ENCODE measurements around the gene CRYBA1.
"Not testable (repeated sequence)": the region's sequence is repeated elsewhere in the genome, so short reads cannot be mapped to it uniquely, and the experiment has no call there.

CRYBA1 gene, protein sequence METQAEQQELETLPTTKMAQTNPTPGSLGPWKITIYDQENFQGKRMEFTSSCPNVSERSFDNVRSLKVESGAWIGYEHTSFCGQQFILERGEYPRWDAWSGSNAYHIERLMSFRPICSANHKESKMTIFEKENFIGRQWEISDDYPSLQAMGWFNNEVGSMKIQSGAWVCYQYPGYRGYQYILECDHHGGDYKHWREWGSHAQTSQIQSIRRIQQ

DNA sequence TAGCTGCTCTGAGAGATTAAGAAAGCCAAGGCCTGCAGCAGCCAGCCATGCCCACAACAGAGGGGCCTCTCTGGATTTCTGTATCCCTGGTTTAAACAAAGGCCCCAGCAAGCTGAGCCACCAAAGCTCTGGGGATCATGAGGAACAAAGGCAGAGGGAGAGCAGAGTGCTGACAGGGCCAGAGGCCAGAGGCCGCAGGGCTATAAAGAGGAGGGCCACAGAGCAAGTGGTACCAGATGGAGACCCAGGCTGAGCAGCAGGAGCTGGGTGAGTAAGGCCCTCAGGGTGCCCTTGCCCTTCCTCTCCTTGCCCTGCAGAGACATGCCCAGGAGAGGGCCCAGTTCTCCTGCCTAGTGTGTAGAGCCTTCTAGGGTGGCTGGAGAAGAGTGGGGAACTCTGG, at the start of gene CRYBA1:
TSS of gene CRYBA1 (plus strand) at position 232 of the 400 bp plus-strand sequence. CDS start at position 237, 5 bp downstream.
- no peak for DNase-seq

DNA sequence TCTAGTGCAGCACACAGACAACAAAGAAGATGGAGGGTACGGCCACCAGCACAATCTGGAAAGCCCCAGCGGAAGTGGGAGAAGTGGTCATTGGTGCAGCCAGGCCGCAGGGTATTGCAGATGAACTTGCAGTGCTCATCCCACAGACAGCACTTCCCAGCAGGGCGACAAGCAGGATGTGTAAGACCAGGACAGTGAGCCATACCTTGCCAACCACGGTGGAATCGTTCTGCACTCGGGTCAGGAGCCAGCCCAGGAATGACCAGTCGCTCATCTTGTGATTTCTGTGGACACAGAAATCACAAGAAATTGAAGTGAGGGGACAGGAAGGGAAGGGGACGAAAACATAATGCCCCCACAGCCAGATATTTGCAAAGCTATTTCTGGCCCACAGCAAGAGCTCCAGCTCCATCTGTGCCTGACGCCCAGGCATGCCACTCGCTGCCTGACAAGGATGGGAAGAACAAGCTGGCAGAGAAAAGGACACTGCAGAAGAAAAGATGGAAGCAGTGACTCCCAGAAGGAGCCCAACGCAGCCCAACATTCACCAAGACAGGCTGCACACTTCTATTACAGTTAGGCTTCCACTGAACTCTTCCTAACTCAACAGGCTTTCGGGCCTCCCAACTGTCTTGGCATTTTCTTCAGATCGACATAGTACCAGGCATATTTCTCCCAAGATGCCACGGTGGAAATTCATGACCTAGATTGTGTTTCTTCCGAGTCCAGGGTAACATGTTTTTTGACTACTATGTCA, 49.0 kb upstream of the CRYBA1 start:
- peak in 1 of 14 donors; percentile 89 for DNase-seq

DNA sequence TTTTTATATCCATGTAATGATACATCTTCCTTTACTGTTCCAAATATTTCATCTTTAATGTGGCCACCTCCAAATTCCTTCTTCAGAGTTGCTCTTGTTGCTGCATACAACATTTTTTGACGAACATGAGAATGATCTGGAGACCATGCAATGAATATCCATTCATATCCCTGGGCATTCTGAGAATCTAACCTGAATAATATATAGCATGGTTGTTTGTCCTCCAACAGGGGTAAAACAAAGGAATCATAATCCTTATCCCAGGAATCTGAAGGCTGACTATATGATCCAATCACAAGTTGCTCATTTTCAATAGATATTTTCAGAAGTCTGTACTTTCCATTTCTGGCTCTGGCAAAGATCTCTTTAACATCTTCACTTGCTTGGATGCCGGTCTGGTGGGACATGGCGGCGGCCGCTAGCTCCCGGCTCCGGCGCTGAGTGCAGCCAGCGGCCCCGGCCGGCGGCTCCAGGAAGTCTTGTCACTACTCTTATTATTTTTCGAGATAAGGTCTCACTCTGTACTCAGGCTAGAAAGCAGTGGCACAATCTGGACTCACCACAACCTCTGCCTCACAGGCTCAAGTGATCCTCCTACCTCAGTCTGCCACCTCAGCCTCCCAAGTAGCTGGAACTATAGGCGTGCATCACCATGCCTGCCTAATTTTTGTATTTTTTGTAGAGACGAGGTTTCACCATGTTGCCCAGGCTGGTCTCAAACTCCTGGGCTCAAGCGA, 42.4 kb upstream of the CRYBA1 start:
- not testable (repeated sequence) for DNase-seq

DNA sequence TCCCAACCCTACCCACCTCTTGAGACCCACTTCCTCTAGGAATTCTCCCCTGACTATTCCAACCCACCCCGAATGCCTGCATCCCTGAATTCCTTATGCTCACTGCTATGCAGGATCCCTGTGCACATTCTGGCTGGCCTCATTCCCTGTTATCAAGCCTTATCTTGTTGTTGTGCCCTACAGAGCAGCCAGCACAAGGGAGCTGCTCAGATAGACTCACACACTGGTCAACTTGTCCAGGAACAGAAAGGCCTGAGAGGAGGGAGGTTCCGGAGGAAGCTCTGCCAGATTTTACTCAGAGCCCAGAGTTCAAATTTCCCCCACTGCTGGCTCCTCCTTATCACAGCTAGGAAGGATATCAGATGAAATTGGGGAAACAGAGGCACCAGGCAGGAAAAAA, 41.6 kb upstream of the CRYBA1 start:
- DNase-seq: no peak

DNA sequence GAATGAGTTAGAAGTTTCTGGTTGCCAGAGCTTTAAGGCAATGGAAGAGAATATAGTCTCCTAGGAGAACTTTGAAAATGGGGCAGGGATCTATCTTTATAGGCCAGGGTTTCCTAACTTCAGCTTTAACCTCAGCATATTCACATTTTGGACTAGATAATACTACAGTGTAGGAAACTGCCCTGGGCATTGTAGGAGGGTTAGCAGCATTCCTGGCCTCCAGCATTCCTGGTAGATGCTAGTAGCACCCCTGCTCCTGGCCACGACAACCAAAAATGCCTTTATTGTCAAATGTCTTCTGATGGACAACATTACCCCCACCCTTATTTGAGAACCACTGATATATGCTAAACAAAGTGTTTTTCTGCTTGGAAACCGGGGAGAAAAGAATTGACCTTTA, 38.7 kb upstream of the CRYBA1 start:
- no peak for DNase-seq

DNA sequence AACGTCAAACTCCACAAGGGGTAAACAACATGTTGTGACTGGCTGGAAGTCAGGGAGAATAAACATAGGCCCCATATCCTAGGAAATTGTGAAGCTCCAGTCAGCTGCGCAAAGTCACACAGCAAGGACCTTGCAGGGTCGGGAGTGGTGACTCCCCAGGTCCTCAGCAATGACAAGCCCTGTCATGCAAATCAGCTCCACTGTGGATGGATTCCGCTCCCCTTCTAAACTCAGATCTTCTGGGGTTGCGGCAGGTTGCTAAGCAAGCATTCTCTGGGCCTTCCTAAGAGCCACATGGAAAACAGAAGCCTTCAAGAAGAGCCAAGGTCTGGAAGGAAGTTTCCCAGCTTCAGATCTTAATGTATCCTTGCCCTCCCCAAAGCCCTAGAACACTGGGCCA, 37.6 kb upstream of the CRYBA1 start:
- peak in 1 of 14 donors; percentile 32 for DNase-seq

DNA sequence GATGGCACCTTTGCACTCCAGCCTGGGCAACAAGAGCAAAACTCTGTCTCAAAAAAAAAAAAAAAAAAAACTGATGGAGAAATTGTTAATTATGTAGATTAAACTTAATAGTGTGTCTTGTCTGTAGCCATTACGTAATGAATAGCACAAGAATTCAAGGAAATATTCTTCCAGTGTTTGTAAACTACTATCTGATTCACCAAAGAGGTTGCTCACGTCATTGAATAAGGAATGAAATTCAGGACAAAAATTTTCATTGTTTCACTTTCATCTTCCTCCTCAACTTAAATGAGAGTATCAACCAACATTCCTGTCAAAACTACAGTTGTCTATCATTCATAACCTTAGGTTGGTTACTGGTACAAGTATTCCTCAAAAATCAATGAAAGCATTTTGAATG, 35.8 kb upstream of the CRYBA1 start:
- DNase-seq: no peak

DNA sequence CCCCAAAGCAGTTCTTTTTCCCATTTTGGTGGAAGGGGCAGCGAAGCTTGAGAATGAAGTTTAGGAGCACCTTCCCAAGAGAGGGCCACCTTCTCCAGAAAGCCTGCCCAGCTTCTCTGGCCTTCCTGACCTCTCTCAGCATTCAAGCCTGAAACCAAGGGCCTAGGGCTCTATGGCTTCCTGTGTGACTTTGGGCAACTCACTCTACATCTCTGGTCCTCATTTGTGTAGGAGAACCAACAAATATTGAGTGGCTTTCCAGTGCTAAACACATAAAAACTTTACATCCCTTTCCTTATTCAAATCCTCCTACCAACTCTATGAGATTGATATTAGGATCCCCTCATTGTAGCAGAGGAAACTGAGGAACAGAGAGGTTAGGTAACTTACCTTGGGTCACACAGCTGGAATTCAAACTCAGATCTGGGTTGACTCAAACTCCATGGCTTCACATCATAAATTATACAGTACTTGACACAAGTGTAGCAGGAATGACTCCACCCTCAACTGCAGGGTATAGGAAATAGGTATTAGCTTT, 34.5 kb upstream of the CRYBA1 start:
- peak in 2 of 14 donors; percentile 31 to 54 for DNase-seq

DNA sequence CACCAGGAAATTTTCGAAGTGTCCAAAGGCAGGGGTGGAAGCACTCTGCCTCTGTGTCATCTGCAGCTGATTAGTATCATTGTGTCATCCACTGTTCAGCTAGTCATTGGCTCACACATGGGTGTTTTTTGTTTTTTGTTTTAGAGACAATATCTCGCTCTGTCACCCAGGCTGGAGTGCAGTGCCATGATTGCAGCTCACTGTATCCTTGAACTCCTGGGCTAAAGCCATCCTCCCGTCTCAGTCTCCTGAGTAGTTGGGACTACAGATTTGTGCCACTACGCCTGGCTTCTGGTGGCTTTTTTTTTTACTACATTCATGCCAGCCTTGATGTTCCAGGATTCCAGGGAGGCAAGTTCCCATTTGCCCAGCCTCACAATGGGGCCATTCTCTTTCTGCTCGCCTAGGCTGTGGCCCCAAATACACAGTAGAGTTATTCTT, 34.0 kb upstream of the CRYBA1 start:
- peak in 10 of 14 donors; percentile 23 to 79 (median 64) for DNase-seq

DNA sequence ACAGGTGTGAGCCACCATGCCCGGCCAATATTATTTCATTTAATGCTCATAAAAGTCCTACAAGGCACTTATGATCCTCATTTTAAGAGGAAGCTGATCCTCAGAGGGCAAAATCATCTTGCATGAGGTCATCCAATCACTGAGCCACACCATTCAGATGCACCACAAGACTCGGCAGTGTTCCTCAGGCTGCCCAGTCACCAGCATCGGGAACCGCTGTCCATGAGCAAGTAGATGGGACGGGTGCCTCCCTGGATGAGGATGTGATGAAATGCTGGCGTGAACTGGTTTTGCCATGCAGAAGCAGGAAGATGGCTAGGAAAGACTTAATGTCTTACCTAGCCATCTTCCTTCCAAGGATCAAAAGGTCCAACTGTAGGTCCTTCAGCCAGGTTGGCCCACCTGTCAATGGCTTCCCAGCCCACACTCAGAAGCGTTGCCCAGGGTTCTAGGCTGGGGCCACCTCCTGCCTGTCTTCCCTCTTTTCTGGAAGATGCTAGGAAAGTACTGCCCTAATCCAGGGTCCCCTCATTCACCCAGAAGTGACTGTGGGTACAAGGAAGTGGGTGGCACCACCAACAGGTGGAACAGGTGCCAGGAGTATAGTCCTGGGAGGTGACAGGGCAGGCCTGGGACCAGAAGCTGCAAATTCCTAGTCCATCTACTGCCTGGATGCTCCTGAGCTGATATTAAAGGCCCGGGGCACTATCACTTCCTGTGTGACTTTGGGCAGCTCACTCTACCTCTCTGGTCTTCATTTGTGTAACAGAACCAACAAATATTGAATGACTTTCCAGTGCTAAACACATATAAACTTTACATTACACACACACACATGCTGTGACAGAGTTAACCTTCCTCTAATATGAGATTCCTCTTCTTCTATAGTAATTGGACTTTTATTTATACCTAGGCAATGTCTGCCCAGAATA, 32.2 kb upstream of the CRYBA1 start:
- DNase-seq: peak in 1 of 14 donors; percentile 21

DNA sequence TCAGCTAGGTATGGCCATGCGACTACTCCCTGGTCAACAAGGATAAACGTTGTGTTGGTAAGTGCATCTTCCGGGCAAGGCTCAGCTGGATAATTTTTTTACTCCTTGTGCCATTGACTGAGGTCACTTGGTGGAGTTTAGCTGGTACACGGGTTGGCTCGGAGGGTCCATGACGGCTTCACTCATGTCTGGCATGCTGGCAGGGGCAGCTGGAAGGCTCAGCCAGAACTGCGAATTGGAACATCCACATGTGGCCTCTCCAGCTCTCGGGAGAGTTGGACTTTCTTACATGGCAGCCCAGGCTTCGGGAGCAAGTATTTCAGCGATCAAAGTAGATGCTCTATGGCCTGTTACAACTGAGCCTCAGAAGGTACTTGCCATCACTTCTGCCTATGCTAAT, 31.5 kb upstream of the CRYBA1 start:
- DNase-seq: no peak

DNA sequence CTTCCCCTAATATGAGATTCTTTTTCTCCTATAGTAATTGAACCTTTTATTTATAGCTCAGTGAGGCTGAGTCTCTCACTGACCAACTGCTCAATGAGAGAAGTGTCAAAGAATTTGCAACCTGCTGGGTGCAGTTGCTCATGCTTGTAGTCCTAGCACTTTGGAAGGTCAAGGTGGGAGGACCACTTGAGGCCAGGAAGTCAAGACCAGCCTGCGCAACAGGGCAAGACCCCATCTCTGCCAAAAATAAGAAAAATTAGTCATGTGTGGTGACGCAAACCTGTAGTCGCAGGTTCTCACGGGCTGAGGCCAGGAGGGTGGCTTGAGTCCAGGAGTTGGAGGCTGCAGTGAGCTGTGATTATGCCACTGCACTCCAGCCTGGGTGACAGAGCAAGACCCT, 30.9 kb upstream of the CRYBA1 start:
- no peak for DNase-seq

DNA sequence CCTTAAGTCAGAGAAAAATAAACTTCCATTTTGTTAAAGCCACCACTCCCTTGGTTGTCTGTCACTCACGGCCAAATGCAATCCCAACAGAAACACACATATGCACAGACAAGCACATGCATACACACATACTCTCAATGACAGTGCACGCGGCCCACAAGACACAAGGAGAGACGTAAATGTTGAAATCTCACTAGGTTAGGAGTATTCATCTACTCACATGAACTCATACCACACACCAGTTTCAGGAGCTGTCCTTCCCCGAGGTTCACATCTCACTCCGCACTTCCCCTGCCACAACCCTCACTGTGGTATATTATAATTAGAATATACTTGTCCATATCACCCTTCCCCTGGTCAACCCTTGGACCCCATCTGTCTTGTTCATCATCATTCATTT, 30.5 kb upstream of the CRYBA1 start:
- no peak for DNase-seq

DNA sequence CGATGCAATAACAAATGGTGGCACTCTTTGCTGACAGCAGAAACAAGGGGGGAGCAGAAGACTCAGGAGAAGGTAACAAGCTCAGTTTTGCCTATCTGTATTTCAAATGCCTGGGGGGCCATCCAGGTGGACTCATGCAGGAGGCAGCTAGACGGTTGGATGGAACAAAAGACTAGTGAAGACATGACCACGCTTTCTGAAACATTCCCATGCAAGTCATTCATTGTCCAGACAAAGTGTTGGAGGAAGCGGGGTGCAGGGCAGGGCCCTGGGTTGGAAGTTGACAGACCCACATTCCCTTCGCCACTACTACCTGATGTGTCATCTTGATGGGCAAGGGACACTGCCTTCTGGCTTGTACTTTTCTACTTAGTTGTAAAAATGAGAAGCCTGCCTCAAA, 29.8 kb upstream of the CRYBA1 start:
- DNase-seq: no peak

DNA sequence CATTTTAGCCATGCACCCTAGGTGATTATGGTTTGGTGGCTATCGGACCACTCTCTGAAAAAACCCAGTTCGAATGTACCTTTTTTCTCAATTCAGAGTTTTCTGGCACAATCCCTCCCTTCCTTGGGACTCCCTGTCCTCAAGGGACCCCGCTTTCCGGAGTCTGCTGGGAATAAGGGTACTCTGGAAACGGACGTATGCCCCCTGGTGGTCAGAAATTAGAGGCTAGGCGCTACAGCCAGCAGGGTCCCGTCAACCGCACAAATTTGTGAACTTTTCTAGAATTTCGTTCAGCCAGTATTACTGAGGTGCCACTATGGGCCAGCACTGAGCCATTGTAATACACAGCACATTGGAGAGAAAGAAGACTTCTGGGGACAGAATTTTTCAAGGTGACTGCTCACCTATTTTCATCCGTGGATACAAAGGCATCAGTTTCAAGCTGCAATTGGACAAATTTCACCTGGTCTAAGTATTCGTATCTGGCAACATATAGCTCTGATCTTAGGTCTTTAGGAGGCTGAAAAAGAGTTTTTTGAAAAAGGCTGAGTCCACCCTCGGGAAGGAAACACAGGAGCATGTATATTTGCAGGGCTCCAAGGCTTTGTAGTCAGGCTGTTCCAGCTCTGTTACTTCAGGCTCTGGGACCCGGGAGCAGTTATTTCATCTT, 27.1 kb upstream of the CRYBA1 start:
- peak in 12 of 14 donors; percentile 47 to 86 (median 74) for DNase-seq

DNA sequence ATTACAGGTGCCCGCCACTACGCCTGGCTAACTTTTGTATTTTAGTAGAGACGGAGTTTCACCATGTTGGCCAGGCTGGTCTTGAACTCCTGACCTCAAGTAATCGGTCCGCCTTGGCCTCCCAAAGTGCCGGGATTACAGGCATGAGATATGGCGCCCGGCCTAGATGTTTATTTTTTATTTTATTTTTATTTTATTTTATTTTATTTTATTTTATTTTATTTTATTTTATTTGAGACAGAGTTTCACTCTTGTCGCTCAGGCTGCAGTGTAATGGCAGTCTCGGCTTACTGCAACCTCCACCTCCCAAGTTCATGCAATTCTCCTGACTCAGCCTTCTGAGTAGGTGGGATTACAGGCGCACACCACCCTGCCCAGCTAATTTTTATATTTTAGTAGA, 25.3 kb upstream of the CRYBA1 start:
- not testable (repeated sequence) for DNase-seq

DNA sequence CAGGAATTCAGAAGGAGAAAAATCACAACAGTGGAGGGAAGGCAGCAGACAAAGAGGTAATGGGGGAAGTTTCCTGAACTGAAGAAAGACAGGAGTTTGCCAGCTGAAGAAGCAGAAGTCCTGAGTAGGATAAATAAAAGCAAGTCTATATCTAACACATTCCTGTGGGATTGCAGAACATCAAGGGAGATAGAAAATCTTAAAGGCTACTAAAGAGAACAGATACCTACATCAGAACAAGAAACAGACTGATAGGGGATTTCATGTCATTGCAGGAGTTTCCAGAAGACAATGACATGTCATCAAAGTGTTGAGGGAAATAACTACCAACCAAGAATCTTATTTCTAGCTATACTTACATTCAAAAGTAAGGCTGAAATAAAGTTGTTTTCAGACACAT, 21.3 kb upstream of the CRYBA1 start:
- no peak for DNase-seq

DNA sequence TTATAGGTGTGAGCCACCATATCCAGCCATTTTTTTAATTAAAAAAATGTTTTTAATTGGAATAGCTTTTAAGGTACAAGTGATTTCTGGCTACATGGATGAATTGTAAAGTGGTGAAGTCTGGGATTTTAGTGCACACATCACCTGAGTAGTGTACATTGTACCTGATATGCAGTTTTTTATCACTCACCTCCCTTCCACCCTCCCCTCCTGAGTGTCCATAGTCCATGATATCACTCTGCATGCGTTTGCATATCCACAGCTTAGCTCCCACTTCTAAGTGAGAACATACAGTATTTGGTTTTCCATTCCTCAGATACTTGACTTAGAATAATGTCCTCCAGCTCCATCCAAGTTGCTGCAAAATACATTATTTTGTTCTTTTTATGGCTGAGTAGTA, 13.4 kb upstream of the CRYBA1 start:
- no peak for DNase-seq

DNA sequence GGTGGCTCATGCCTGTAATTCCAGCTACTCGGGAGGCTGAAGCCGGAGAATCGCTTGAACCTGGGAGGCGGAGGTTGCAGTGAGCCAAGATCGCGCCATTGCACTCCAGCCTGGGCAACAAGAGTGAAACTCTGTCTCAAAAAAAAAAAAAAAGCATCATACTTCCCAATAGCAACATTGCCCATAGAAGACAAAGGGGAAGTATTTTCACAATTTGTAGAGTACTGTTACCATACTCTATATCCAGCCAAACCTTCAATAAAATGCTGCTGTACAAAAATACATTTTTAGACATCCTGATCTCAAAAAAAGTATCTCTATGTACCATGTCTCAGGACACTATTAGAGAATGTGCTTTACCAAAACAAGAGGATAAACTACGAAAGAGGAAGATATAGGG, 11.7 kb upstream of the CRYBA1 start:
- not testable (repeated sequence) for DNase-seq

DNA sequence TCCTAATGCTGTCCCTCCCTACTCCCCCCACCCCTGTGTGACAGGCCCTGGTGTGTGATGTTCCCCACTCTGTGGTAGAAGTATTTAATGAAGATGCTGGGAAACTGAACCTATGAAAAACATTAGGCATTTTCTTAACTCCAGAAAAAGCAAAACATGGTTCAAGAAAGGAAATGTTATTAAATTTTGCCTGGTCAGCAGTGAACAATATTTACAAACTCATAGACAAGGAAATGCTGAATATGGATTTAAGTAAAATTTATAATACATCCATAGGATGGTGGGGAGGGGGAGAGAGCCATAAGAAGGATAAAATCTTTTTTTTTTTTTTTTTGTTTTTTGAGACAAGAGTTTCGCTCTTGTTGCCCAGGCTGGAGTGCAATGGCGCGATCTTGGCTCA, 10.8 kb upstream of the CRYBA1 start:
- no peak for DNase-seq

DNA sequence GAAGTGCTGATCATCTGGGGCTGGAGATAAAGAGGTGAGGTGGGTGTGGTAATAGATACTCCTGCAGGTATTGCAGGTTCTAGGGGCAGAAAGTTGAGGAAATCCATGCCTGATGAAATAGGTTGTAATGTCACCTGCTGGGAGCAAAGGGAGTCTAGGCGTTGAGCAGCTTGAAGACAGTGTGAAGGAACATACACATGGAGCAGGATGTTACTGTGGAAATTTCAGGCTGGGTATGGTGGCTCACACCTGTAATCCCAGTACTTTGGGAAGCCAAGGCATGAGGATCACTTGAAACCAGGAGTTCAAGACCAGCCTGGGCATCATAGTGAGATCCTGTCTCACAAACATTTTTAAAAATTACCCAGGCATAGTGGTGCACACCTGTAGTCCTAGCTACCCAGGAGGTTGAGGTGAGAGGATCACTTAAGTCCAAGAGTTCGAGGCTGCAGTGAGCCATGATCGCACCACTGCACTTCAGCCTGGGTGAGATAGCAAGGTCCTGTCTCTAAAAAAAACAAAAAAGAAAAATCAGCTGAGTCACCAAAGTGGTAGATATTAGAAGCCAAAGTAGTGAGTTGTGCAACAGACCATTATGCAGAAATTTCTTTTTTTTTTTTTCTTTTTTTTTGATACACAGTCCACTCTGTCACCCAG, 9.1 kb upstream of the CRYBA1 start:
- DNase-seq: no peak
